ENCODE results near the gene LRRC4.

LRRC4 gene

GRCh38 chr7:128031901-128032604 lies 816 bp upstream of the LRRC4 start:
- DNase-seq: peak; percentile 61

DNA sequence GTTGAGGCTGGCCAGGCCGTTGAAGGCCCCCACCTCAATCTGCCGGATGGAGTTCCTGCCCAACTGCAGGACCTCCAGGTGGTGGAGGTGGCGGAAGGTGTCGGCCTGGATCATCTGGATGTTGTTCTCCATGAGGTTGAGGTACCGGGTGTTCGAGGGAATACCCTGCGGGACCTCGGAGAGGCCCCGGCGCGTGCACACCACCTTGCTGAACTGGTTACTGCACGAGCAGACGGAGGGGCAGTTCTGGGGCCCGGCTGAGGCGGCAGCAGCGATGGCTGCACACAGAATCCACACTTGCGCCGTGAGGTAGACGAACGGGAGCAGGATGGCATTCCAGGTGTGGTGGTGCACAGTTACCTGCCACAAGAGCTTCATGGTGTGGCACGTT lies 979 bp downstream of the LRRC4 start:
- no peak for DNase-seq

GRCh38 chr7:128029405-128029995 lies 1.7 kb downstream of the LRRC4 start:
- no peak for DNase-seq

- no peak for DNase-seq
Observed at GRCh38 chr7:128027485-128027980, 3.7 kb downstream of the LRRC4 start.

DNA sequence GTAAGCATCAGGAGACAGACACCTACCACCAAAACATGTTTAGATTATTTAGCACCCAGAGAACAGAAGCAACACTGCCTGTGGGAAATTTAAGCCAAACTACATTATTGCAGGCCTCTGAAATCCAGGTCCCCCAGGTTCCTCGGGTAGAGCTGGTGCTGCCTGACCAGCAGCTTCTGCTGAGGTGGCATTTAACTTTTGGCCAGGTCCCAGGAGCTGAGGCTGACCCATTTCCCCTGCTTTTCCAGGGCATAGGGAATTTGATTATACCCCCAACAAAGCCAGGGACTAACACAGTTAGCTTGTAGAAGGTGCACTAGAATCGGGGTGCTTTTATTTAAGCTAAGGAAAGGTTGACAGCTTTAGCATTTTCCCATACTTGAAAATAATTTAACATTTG lies 4.7 kb downstream of the LRRC4 start:
- no peak for DNase-seq

GRCh38 chr7:128025819-128026218 lies 5.4 kb downstream of the LRRC4 start:
- no peak for DNase-seq

DNA sequence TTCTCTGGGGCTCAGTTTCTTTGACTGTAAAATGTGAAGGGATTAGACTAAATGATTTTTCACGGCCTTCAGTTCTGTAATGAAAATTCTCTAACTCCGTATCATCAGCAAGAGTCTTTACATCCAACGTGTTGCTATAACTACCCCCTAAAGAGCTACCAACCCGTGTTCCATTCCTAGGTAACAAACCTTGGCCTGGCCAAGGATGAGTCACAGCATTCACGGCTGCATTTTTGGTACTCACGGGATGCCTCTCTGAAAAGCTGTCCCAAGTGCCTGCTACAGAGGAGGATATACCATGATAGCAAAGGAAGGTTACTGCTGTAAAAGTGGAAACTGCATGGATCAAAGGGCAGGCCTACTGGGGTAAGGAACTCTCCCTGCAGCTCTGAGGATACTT lies 5.9 kb downstream of the LRRC4 start:
- DNase-seq: no peak

GRCh38 chr7:128024151-128024550 lies 7.1 kb downstream of the LRRC4 start:
- DNase-seq: no peak

- no peak for DNase-seq
Observed at GRCh38 chr7:128022631-128023532, 8.4 kb downstream of the LRRC4 start.

DNA sequence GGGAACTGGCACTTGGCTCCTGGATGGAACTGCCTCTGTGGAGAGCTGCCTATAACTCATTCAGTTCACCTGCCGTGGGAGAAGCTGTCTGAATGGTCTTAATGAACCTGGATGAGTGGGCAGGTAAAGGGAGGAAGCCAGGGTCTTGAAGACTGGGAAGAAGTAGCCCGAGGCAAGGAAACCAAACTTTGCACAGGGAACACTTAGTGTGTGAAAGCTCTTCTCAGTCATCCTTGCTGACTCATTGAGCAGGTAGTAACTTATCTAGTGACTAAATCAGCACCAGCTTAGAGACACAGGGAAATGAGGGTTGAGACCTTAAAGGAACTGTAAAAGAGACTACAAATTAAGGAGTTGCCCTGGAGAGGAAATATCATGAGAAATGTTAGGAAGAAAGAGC lies 9.9 kb downstream of the LRRC4 start:
- DNase-seq: no peak

DNA sequence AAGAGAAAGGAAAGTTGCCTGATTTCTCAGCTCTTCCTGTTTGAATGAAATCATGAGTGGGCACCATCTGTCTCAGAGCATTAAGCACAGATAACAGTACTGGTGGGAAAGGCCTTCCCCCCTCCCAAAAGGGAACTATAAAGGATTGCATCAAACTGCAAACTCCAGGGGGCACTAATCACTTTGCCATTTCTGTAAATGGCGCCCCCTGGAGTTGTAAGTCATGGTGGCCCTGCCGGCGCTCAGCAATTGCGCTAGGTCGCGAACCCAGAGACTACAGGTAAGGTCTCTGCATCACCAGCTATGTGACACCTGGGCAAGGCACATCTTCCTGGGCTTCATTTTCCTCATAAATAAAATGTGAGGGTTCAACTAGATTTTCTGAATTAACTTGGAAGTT lies 11.1 kb downstream of the LRRC4 start:
- DNase-seq: no peak

GRCh38 chr7:128019288-128019687 lies 11.9 kb downstream of the LRRC4 start:
- DNase-seq: no peak

DNA sequence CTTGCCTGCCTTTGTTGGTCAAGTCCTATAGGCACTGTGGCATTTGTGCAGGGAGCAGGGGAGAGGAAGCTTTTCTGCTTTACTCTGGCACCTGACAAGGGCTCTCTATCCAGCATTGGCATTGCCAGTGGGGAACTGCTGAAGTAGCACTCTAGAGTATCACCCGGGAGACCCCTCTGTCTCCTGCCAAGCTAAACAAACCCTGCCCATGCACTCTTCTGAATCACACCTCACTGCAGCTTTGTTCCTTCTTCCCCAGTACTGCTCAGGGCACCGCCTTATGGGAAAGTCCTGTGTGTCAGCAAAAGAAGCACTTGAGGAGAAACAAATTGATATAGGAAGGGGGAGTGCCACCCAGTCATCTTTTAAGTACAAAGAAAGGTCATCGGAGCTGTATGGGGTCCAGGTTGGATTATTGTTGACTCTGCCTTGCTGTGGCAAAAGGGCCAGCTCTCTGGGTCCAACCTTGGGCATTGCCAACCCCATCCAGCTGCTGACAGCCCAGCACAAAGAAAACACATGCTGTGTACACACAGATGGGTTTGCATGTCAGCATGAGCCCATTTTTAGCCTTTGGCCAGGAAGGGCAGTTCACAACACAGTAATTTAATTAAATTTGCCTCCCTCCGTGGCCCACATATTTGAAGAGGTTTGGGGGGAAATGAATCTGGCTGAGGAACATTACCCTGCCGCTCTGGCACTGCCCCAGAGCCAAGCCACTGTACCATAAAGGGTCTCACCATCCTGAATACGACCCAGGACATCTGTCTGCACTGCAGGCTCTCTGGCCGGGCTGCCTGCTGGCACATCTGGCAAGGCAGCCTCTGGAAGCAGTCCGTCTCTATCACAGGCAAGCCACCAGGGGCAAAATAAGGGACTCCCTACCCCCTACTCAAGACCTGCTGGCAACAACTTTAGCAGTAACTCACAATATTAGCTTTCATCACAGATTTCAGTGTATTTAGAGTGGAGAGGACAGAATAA lies 13.1 kb downstream of the LRRC4 start:
- DNase-seq: no peak

DNA sequence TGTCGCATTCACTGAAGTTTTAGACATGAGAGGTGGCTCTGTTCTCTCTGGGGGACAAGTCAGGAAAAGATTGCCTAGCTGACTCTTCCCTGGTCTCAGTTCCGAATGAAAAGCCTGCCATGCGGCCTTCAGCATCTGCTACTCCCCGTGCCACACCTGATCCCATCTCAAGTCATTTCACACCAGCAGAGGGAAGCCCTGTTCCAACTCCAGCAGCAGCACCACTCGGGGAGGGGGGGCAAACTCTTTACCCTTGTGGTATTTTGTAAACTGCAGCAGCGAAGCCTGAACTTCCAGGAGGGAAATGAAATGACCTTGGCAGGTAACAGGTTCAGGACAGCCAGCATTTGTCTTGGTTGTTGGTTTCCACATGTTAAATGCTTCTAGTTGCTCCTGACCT lies 13.8 kb downstream of the LRRC4 start:
- peak; percentile 37 for DNase-seq

GRCh38 chr7:128014811-128015210 lies 16.4 kb downstream of the LRRC4 start:
- peak; percentile 60 for DNase-seq

GRCh38 chr7:128011131-128011661 lies 20.0 kb downstream of the LRRC4 start:
- DNase-seq: no peak

DNA sequence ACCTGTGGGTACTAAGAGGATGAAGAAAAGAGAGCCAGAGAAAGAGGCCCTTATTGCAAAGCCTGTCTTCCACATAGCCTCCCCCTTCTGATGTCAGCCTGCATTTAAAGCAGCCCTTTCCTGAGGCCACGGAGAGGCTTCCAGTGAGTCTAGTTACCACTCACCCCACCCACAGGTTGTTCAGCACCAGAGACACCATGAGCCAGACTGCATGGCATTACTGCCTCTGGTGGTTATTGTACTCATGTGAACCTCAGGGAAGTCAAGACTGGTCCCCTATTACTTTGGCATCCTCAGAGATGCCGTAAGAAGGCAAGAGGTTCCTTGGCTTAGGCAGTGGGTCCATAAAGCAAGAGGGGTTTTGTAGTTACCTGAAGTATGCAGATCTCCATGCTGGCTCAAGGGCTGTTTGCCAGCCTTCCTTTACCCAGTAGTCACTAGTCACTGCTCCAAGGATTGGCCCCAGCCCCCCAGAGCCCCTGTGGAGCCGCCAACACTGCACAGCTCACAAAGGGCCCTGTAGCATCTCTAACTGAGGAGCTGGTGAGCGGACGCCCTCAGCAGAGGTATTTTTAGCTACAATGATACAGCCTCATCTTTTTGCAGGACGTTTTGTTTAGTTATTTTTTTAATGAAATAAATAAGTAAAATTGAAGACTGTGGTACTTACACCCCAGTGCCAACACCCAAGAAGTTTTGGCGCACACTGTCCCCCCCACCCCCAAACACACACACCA lies 20.7 kb downstream of the LRRC4 start:
- no peak for DNase-seq

- DNase-seq: no peak
Observed at GRCh38 chr7:128008744-128009143, 22.5 kb downstream of the LRRC4 start.

DNA sequence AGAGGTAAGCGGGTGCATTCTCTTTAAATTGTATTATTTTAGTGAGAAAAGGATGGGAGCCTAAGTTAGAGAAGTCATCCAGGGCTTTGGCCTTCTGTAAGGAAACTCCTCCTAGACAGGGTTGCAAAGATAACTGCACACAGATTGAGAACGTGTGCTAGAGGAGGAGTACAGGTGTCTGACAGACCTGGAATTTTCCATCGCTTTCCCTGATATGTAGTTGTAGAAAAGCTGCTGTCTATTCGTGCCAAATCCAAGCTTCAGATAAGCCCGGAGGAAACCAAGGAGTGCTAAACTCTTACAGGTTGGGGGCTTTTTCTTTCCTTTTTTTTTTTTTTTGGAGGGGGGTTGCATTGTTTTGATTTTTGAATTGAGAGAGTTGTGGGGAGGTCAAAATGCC lies 23.1 kb downstream of the LRRC4 start:
- DNase-seq: no peak

- no peak for DNase-seq
Observed at GRCh38 chr7:128007303-128007680, 23.9 kb downstream of the LRRC4 start.

DNA sequence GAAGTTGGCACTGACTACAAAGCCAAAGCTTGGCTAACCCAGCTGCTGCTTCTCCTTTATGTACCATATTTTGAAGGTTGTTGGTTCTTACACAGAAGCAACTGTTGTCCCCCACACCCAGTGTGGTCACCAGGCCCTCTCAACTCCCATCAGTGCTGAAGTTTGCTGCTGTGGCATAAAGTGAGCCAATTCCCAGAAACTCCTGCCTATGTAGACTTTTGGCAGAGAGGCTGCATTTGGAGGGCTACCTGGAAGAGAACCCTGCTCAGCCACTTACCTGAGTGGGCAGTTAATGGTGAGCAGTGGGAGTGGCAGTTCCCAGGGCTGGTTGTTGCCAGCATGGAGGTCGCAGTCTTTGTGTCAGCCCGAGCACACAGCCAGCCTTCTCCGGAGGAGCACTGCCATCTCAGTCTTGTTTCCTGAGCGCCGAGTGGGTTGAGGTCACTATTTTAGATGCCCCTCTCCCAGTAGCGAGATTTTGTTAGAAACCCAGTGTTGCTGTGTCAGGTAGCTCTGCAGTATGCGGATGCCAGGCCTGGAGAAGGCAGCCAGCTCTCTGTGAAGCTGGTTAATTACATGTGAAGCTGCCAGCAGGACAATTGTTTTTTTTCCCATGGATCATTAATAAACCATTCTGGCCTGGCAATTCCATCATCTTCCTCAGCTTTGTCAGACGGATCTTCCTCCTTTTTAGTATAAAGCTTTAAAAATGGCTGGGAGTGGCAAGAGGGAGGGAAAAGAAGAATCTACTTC lies 24.5 kb downstream of the LRRC4 start:
- no peak for DNase-seq
